Measurements from ENCODE around the gene TAS2R13. TPM values are rescaled to one million over a fixed set of nuclear protein-coding genes. Genes with fewer than 3 reads are reported as not detected.

Gene TAS2R13, protein sequence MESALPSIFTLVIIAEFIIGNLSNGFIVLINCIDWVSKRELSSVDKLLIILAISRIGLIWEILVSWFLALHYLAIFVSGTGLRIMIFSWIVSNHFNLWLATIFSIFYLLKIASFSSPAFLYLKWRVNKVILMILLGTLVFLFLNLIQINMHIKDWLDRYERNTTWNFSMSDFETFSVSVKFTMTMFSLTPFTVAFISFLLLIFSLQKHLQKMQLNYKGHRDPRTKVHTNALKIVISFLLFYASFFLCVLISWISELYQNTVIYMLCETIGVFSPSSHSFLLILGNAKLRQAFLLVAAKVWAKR
- total RNA-seq, result 1 to 10 TPM; 1.1 to 1.4 TPM

DNA sequence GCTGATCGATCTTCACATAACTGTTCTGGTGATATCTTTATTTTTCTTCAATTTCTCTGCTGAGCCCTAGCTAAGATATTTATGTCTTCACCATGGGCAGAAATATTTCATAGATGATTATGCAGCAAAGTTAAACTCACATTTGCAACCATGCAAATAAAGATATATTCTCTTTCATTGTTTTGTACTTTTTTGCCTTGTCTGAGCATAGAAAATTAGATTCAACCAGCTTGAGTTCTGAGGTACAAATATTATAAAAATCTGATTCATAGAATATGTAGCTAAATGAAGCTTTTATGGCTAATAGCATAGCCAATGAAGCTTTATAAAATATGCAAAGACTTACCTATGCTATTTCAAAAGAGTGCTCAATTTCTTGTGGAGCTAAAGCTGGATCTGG, at the start of gene TAS2R13:
TSS of gene TAS2R13 (minus strand) at position 101 of the 400 bp plus-strand sequence. CDS start 264 bp downstream, outside the sequence.
- H3K9me3 ChIP-seq, result no peaks in the 10 kb centered on the region
- no peaks in the 10 kb centered on the region for H3K36me3 ChIP-seq
- DNase-seq (ENCODE audit: low spot score), result no peak
- H3K27me3 ChIP-seq (replicated peaks; ENCODE audit: insufficient read depth), result no peaks in the 10 kb centered on the region
- H3K4me1 ChIP-seq (replicated peaks), result no peaks in the 10 kb centered on the region
- 95% methylated on average over 1 of the region's 1 CpG for WGBS
- intact Hi-C loops (cut with DNase I), result no loop called here
- TF ChIP-seq POLR2AphosphoS5 (IDR thresholded peaks at IDR 0.05) (no peak), POLR2A (IDR thresholded peaks at IDR 0.05) (no peak)
- TF ChIP-seq, protein P1, sequence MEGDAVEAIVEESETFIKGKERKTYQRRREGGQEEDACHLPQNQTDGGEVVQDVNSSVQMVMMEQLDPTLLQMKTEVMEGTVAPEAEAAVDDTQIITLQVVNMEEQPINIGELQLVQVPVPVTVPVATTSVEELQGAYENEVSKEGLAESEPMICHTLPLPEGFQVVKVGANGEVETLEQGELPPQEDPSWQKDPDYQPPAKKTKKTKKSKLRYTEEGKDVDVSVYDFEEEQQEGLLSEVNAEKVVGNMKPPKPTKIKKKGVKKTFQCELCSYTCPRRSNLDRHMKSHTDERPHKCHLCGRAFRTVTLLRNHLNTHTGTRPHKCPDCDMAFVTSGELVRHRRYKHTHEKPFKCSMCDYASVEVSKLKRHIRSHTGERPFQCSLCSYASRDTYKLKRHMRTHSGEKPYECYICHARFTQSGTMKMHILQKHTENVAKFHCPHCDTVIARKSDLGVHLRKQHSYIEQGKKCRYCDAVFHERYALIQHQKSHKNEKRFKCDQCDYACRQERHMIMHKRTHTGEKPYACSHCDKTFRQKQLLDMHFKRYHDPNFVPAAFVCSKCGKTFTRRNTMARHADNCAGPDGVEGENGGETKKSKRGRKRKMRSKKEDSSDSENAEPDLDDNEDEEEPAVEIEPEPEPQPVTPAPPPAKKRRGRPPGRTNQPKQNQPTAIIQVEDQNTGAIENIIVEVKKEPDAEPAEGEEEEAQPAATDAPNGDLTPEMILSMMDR (IDR thresholded peaks at IDR 0.05), result no peak
- no peak within 1 kb of the TSS for H3K4me3 ChIP-seq
- H3K27ac ChIP-seq, result no peak within 1 kb of the TSS

DNA sequence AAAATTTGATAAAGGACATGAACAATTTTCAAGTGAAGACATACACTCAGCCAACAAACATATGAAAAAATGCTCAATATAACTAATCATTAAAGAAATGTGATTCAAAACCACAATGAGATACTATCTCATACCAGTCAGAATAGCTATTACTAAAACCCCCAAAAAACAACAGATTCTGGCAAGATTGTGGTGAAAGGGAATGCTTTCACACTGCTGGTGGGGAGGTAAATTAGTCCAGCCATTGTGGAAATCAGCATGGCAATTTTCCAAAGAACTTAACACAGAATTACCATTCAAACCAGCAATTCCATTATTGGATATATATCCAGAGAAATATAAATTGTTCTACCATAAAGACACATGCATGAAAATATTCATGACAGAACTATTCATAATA, 48.4 kb upstream of the TAS2R13 start:
- Histone ChIP-seq H3K27me3 (replicated peaks; ENCODE audit: insufficient read depth) (no peaks in the 10 kb centered on the region), H3K36me3 (no peaks in the 10 kb centered on the region), H3K4me1 (replicated peaks) (no peaks in the 10 kb centered on the region), H3K9me3 (no peaks in the 10 kb centered on the region), H3K4me3 (no peak overlapping the region), H3K27ac (no peak overlapping the region)
- intact Hi-C loops (cut with DNase I), result no loop called here
- no peak for DNase-seq (ENCODE audit: low spot score)
- TF ChIP-seq POLR2A (IDR thresholded peaks at IDR 0.05) (no peak), POLR2AphosphoS5 (IDR thresholded peaks at IDR 0.05) (no peak)
- TF ChIP-seq, protein P1 (IDR thresholded peaks at IDR 0.05), result no peak

DNA sequence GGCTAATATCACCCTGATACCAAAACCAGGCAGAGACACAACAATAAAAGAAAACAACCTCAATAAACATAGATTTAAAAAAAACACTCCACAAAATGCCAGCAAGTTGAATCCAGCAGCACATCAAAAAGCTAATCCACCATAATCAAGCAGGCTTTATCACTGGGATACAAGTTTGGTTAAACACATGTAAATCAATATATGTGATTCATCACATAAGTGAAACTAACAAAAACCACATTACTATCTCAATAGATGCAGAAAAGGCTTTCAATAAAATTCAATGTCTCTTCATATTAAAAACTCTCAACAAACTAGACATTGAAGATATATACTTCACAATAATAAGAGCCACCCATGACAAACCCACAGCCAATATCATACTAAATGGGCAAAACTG, 46.7 kb upstream of the TAS2R13 start:
- H3K27me3 ChIP-seq (replicated peaks; ENCODE audit: insufficient read depth), result no peaks in the 10 kb centered on the region
- no peak for DNase-seq (ENCODE audit: low spot score)
- H3K36me3 ChIP-seq, result no peaks in the 10 kb centered on the region
- H3K4me3 ChIP-seq, result no peak overlapping the region
- intact Hi-C loops (cut with DNase I), result no loop called here
- H3K9me3 ChIP-seq, result no peaks in the 10 kb centered on the region
- no peaks in the 10 kb centered on the region for H3K4me1 ChIP-seq (replicated peaks)
- no peak overlapping the region for H3K27ac ChIP-seq
- TF ChIP-seq, protein P1 (IDR thresholded peaks at IDR 0.05), result no peak
- no peak for TF ChIP-seq POLR2AphosphoS5 (IDR thresholded peaks at IDR 0.05)
- TF ChIP-seq POLR2A (IDR thresholded peaks at IDR 0.05), result no peak

DNA sequence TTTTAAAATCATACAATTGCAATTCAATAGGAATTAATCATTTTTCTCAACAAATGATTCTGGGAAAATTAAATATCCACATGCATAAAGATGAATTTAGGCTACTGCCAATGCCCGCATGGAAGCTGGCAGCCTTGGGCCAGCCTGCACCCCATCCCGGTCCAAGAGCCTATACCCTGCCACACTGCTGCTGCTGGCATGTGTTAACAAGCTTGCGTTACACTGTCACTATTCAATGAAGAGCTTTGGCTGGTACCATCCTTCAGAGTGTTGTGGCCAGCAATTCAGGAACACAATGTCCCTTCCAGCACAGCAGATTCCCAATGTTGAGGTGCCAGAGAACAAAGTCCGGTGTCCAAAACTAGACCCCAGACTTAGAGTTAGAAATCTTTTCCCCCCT, 43.3 kb upstream of the TAS2R13 start:
- Histone ChIP-seq H3K4me1 (replicated peaks) (no peaks in the 10 kb centered on the region), H3K27ac (no peak overlapping the region), H3K9me3 (no peaks in the 10 kb centered on the region), H3K36me3 (no peaks in the 10 kb centered on the region), H3K27me3 (replicated peaks; ENCODE audit: insufficient read depth) (no peaks in the 10 kb centered on the region), H3K4me3 (no peak overlapping the region)
- TF ChIP-seq POLR2A (IDR thresholded peaks at IDR 0.05), result no peak
- TF ChIP-seq POLR2AphosphoS5 (IDR thresholded peaks at IDR 0.05), result no peak
- TF ChIP-seq, protein P1 (IDR thresholded peaks at IDR 0.05), result no peak
- intact Hi-C loops (cut with DNase I), result no loop called here
- WGBS, result 92% methylated on average over 4 of the region's 4 CpGs
- DNase-seq (ENCODE audit: low spot score), result no peak

DNA sequence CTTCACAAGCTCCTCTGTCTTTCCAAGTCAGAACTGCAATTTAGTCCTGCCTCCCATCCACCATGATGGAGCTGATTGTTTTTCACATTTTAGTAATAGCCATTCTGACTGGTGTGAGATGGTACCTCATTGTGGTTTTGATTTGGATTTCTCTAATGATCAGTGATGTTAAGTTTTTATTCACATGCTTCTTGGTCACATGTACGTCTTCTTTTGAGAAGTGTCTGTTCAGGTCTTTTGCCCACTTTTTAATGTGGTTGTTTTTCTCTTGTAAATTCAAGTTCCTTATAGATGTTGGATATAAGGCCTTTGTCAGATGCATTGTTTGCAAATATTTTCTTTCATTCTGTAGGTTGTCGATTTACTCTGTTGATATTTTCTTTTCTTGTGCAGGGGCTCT, 33.8 kb upstream of the TAS2R13 start:
- no peak for DNase-seq (ENCODE audit: low spot score)
- WGBS, result 91% methylated on average over 2 of the region's 2 CpGs
- TF ChIP-seq, protein P1 (IDR thresholded peaks at IDR 0.05), result no peak
- no peak for TF ChIP-seq POLR2A (IDR thresholded peaks at IDR 0.05)
- no peak for TF ChIP-seq POLR2AphosphoS5 (IDR thresholded peaks at IDR 0.05)
- no peaks in the 10 kb centered on the region for H3K4me1 ChIP-seq (replicated peaks)
- no peak overlapping the region for H3K4me3 ChIP-seq
- H3K36me3 ChIP-seq, result no peaks in the 10 kb centered on the region
- intact Hi-C loops (cut with DNase I), result no loop called here
- H3K27me3 ChIP-seq (replicated peaks; ENCODE audit: insufficient read depth), result no peaks in the 10 kb centered on the region
- H3K9me3 ChIP-seq, result no peaks in the 10 kb centered on the region
- no peak overlapping the region for H3K27ac ChIP-seq

Measured in prostate gland (tissue), 2 donors.